CD4-positive, alpha-beta T cell treated with Interleukin-10 for 1 hour (primary cell): ENCODE data around the gene ROR2.
"Not testable (repeated sequence)": the region's sequence is repeated elsewhere in the genome, so short reads cannot be mapped to it uniquely, and the experiment has no call there.

ENCODE experiments used
- DNase-seq: peaks from one replicate; pipeline ENCODE4 v3.0.0-alpha.2; 2020

Gene ROR2

GRCh38 chr9:91920630-91921350, 29.2 kb downstream of the ROR2 start:
- DNase-seq: no peak

DNA sequence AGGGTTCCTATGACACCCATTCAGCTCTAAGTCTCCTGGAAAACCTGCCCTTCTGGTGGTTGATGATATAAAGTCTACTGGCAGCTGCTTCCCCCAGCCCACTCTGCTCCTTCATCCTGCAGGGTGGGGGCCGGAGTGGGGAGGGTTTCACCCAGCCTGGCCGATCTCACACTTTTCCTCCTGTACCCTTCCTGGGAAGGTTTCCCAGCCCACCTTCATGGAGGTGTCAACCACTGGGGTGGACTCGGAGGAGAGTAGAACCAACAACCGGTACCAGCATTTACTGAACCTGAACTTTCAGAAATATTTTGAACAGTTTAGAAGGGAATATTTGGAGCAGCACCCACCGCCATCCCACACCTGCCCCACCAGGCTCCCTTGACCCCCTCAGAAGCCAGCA, 30.4 kb downstream of the ROR2 start:
- DNase-seq: no peak

DNA sequence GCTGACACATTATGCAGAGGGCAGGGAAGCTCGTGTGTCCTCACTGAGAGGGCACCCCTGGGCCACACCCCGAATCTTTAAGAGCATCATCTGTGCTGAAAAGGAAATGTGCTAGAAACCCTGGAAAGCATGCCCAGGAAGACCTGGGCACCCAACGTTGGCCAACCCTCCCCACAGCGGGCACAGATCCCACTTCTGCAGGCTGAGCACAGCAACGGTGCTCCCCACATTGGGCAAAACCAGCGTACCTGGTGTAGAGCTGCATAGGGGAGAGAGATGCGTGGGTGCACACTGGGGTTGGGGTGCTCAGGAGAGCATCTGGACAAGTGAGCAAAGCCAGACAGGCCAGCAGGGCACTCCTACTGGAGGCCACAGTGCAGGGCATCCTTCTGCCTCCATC, 32.6 kb downstream of the ROR2 start:
- DNase-seq: no peak

DNA sequence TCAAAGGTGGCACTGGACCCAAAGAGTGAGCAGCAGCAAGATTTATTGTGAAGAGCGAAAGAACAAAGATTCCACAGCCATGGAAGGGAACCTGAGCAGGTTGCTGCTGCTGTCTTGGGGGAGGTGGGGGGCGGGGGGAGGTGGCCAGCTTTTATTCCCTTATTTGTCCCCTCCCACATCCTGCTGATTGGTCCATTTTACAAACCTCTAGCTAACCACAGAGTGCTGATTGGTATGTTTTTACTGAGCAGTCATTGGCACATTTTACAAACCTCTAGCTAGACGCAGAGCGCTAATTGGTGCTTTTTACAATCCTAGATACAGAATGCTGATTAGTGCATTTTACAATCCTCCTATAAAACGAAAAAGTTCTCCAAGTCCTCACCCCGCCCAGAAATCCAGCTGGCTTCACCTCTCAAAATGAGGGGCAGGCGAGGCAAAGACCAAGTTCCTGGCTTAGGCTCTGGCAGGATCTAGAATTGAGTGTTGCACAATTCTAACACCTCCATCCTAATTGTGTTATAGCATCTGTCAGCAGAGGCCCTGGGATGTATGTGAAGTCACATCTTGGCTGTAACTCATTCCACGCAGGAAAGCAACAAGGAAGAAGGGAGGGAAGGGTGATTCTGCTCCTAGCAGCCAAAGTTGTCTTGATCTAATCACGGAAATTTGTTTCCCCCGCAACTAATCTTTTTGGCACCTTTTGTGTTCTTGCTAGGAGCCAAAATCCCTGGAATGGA, 34.3 kb downstream of the ROR2 start:
- no peak for DNase-seq

DNA sequence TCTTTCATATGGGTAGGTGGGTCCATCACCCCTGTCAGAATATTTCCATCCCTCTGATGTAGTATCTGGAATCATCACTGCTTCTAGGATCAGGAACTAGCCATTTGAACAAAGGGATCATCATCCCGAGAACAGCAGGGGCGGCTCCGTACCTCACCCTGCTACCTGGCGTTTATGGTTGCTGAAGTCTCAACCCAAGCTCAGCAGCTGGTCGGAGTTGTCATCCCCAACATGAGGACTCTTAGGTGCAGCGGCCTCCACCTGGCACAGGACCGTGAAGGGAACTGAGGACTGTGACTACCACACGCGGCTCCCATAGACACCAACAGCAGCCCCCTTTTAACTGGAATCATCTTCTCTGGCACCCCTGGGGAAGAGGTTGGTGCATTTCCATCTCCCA, 35.1 kb downstream of the ROR2 start:
- DNase-seq: no peak

- no peak for DNase-seq
Observed at GRCh38 chr9:91914404-91914803, 35.6 kb downstream of the ROR2 start.

- no peak for DNase-seq
Observed at GRCh38 chr9:91913986-91914385, 36.0 kb downstream of the ROR2 start.

- DNase-seq: no peak
Observed at GRCh38 chr9:91913096-91913495, 36.9 kb downstream of the ROR2 start.

- no peak for DNase-seq
Observed at GRCh38 chr9:91911657-91912056, 38.4 kb downstream of the ROR2 start.

GRCh38 chr9:91909256-91909655, 40.8 kb downstream of the ROR2 start:
- DNase-seq: not testable (repeated sequence)

- DNase-seq: no peak
Observed at GRCh38 chr9:91908746-91909145, 41.3 kb downstream of the ROR2 start.

- no peak for DNase-seq
Observed at GRCh38 chr9:91908293-91908623, 41.8 kb downstream of the ROR2 start.

DNA sequence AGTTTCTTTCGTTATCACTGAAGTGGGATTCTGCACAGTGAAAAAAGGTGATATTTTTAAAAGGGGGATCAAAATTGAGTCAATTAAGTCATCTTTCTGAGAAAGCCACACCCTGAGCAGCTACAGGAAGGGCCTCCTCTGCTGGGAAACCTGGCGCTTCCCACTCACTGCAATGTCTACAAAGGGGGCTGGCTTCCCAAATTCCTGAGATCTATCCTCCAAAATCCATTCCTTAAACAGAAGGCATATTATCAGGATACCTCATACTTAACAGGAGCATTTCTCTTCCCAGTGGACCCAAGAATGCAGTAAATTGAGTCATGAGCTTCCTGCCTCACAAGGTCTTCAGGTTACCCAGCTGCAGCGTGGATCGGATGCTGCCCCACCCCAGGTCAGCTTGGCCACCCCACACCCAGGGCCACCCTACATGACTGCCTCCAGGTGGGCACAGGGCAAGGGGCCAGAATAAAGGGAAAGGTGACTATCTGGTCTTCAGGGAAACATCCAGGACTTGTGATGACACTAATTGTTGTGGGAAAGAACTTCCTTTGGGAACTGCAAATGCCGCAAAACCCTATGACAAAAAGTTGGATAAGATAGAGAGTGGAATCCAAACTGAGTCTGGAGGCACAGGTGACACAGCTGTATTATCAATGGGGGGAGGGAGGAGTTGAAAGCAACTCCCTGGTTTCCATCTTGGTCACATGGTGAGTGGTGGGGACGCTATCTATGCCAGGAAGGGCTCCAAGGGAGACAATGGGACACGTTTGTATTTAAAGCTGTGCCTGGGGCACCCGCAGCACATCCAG, 42.3 kb downstream of the ROR2 start:
- DNase-seq: no peak

DNA sequence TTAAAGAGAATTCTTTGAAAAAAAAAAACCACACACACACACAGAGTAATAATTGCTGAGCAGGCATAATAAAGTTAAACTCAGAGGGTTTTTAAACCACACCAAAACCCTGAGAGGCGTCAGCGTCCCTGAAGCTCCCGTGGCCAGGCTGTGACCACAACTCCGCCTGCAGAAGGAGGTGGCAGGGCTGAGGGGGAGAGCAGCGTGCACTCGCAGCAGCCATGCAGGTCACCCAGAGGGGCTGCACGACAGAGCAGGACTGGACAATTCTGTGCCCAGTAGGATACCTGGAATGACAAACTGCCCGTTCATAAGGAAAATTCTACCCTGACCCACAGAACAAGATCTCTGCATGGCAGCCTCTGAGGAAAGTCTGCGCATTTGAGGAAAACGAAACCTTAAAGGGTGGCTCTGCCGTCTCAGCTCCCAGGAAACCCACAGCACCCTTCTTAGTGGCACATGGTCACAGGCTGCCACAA, 44.0 kb downstream of the ROR2 start:
- DNase-seq: peak; percentile 60

- no peak for DNase-seq
Observed at GRCh38 chr9:91905237-91905650, 44.8 kb downstream of the ROR2 start.

- DNase-seq: no peak
Observed at GRCh38 chr9:91904588-91905236, 45.3 kb downstream of the ROR2 start.

DNA sequence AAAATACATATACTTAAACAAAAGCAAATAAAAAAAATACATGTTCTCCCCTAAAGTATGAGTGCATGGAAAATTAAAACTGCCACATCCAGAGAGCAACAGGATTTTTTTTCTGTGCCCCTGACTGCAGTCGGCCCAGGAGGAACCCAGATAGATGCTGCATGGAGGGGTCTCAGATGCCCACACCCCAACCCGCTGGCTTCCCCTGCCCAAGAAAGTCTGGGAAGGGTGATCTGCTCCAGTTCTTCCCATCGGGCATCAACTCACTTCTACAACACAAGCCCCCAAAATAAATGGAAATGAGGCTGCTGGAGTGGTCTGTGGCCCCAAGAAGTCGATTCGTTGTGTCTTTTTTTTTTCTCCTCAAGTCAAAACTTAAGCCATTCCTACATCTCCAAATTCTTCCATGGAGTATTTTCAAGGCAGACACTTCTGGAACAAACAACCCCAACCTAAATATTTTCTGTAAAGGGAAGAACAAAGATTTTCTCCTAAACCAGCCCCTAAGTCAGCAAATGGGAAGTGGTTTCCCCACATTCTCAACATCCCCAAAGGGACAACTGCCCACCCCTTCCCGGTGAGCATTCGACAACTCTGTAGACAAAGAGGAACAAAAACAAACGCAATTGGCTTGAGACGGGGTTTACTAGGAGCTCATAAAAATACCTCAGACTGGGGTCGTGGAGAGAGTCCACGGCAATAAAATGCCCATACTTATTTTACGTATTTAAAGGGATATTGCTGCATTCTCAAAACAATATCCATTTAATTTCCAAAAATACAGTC, 46.7 kb downstream of the ROR2 start:
- no peak for DNase-seq

- no peak for DNase-seq
Observed at GRCh38 chr9:91902475-91903125, 47.4 kb downstream of the ROR2 start.

GRCh38 chr9:91900797-91901177, 49.2 kb downstream of the ROR2 start:
- DNase-seq: no peak

DNA sequence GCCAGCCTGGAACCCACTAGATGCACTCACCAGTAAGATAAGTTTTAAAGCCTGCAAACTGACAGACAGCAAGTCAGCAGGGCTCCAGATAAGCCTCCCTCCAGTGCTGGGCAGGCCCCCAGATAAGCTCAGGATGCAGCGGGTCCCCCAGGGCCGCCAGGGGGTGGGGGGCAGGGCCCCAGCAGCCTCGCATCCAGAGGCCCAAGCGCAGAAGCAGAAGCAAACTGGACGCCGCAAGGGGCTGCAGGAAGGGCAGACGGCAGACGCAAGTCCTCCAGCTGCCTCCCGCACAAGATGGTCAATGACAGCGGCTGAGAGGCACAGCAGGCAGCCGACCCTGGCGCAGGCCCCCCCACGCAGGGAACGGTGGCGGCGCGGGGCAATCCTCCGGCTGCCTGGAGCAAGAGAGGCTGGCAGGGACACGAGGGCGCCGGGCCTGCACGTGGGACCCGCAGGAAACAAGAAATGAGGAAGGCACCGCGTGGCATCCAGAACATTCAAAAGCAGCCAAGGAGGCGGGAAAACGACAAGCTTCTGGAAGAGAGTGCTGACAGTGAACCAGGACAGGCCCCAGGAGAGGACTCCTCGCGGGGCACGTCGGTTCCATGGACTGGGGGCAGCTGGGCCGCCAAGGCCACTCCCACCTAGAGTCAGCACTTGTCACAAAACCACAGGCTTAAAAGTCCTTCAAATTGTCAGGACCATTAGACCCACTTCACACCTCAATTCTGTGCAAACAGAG, 49.8 kb downstream of the ROR2 start:
- no peak for DNase-seq

DNA sequence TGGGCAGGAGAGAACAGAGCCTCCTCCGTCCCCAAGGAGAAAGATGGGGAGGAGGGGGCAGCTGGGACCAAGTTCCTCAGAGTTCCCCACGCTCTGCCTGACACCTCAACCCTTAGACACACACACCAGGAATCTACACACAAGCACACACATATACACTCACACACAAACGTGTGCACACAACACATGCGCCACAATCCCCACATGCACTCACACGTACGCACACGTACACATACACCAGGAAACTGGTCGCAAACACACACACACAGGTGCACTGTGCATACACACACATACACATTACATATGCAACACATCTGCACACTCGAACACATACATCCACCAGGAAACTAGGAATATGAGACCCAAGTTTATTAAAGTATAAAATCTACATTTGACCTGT, 50.4 kb downstream of the ROR2 start:
- DNase-seq: no peak
